Fibroblast of skin of left biceps (primary cell): ENCODE results near the gene ECM1.
A peak's percentile ranks its signal among the peaks of the same experiment; 100 is the strongest.

ENCODE experiments used
- DNase-seq, 2 experiments: peaks; one replicate each; pipeline ENCODE4 v3.0.0-alpha.2; 2013; ENCODE audit warnings: low read depth in 2 of 2

Gene ECM1

GRCh38 chr1:150507912-150508864 is at the start of gene ECM1:
Gene ECM1 (plus strand): TSS chr1:150508109. CDS start chr1:150508210, 101 bp downstream.
- no peak for DNase-seq

DNA sequence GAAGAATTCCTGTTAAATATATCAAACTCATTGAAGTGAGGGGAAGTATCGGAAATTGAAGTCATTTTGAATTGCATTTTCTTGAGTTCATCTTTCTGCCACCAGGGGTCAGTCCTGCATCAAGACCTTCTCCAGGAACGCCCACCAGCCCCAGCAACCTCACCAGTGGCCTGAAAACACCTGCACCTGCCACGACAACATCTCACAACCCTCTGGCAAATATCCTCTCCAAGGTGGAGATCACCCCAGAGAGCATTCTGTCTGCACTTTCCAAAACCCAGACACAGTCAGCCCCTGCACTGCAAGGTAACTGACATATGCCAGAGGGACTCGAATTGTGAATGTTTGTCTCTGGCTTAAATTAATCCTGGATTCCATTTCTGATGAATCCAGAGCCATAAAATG is 43.5 kb upstream of the ECM1 start:
- DNase-seq: no peak

GRCh38 chr1:150466964-150467363 is 40.9 kb upstream of the ECM1 start:
- DNase-seq: no peak

DNA sequence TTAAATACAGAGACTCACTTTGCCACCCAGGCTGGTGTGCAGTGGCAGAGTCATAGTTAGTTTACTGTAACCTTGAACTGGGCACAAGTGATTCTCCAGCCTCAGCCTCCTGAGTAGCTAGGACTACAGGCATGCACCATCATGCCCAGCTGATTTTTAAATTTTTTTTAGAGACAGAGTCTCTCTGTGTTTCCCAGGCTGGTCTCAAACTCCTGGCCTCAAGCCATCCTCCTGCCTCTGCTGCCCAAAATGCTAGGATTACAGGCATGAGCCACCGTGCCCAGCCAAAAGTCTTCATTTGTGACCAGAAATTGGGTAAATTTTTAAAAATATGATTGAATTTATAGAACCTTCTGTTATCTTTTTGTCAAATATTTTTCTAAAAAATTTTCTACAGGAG is 38.6 kb upstream of the ECM1 start:
- no peak for DNase-seq

DNA sequence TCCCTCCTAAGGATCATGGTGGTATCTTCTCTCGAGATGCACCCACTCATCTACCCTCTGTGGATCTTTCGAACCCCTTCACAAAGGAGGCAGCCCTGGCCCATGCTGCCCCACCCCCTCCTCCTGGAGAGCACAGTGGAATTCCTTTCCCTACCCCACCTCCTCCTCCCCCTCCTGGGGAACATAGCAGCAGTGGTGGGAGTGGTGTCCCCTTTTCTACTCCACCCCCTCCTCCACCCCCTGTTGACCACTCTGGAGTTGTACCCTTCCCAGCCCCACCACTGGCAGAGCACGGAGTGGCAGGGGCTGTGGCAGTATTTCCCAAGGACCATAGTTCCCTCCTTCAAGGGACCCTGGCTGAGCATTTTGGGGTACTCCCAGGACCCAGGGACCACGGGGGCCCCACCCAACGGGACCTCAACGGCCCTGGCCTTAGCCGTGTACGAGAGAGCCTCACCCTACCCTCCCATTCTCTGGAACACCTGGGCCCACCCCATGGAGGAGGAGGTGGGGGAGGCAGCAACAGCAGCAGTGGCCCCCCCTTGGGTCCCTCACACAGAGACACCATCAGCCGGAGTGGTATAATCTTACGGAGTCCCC is 35.2 kb upstream of the ECM1 start:
- no peak for DNase-seq

DNA sequence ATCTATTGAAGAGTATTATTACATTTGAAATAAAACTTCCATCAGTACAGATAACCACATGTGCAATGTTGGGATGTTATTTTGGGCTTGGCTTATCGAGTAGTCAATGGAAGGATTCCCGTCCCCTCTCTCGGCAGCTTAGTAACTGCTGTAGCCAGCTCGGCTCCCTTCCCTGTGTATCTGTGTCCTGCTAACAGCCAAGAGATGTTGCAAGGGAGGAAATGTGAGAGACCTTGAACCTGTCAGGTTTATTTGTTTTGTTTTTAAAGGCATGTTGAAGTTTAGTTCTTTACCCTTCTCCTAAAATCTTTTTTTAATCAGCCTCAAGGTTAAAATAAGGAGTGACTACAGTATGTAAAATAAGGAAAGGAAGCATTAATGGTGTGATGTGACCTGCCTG is 34.2 kb upstream of the ECM1 start:
- no peak for DNase-seq

DNA sequence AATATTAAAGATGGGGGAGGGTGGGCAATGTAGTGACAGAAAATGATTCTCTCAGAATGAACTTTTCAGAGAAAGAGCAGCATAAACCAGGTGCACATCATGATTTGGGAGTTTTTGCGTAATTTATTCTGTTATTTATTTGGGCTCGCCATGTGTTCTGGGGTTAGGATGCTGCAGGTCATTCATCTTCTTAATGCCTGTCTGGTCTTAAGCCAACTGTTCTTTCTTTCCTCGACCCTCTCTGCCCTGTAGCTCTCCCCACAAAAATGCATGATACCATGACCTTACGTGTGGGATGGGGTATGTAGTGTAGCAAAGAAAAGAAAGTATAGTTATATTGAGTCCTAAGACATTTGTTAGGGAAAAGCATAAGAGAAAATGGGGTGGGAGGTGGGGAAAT is 33.0 kb upstream of the ECM1 start:
- no peak for DNase-seq

- no peak for DNase-seq
Measured at GRCh38 chr1:150476754-150477153, 31.2 kb upstream of the ECM1 start.

GRCh38 chr1:150477320-150477719 is 30.6 kb upstream of the ECM1 start:
- DNase-seq: no peak

DNA sequence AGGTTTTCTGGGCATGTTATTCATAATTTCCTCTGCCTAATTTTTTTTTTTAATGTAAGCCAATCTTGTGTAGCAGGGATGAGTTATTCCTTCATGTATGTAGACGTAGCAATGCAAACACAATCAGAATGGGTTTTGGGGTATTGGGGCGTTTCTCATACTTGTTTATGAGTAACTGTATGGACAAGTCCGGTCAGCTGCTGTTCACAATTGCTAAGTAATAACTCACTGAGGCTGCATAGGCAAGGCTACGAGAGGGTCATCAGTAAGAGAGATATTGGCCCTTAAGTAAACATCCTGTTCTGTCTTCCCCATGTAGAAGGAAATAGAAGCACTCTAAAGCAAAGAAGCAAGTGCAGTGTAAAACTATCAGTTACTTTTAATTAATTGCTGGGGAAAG is 30.2 kb upstream of the ECM1 start:
- DNase-seq: no peak

DNA sequence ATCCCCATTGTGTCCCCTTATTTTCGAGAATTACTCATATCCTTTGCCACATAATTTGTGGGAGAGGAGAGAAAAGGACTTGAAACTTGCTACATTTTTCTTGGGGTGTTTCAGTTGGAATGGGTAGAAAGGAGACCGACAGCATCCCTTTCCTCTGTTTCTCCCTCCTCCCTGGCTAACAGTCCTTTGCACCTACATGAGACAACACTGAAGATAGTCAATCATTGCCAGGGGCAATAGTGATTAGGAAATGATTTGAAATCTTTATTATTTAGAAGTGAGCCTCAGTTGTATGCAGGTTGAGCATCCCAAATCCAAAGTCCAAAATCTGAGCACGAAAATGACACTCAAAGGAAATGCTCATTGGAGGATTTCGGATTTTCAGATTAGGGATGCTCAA is 28.5 kb upstream of the ECM1 start:
- DNase-seq: no peak

DNA sequence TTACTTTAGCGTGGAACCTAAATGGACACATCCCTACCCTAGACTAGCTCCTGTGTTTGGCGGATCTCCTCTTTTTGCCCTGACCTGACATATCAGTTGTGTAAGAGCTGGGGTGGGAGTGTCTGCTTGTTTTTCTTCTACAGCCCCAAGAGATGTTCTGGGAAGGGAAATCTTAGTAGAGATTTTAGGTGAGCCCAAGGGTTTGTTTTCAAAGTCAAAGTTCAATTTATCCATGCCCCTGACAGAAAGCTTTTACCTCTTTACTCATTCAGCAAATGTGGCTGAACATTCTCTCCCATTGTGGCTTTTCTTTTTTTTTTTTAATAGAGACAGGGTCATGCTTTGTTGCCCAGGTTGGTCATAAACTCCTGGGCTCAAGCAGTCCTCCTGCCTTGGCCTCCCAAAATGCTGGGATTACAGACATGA is 28.0 kb upstream of the ECM1 start:
- DNase-seq: no peak

DNA sequence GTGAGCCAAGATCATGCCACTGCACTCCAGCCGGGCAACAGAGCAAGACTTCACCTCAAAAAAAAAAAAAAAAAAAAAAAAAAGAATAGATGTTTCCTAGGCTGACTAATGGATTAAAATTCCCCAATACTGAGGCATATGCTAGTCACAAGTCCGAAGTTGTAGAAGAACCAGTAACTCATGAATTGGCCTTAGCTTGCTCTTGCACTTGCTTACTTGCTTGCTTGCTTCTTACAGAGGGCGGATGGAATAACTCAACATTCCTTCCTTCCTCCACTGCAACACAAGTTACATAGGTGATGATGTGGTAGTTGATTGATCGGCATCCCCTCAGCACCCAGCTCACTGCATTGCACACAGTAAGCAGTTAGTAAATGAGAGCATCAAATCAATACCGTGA is 23.5 kb upstream of the ECM1 start:
- no peak for DNase-seq

GRCh38 chr1:150484861-150485260 is 23.0 kb upstream of the ECM1 start:
- no peak for DNase-seq

DNA sequence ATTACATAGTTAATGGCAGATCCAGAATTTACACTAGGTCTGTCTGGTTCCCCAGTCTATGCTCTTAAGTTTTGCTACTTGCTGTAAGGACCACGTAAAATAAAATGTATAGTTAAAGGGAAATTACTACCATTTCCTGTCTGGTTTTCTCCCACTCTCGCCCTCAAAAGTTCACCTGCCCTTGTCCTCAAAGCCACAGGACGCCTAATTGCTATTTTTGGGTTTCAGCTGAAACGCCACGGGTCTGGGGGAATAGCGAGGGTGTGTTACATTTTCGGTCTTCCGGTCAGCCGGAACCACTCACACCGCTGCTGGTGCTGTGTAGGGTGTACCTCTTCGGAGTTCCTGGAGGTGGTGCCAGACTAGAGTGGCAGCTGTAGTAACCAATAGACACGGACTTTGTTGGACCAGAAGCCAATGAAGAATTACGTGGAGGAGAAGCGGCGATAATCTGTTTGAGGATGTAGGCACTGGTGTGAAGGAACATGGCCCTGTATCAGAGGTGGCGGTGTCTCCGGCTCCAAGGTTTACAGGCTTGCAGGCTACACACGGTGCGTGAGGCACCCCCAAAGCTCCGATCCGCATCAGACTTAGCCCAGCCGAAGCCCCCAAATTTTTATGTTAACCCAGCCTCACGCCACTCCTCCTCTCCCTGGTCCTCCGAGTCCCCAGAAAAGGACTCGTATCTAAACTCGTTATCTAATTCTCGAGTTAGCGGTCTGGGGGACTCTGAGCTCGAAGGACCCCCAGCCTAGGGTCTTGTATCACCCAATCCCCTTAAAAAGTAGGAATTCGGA is 20.7 kb upstream of the ECM1 start, which contains the start of gene TARS2:
TARS2 (plus strand) TSS at position 454 of the 797 bp plus-strand sequence; CDS start at position 486, 32 bp downstream.
- peak; percentile 98 to 99 for DNase-seq

GRCh38 chr1:150487763-150488115 is 20.2 kb upstream of the ECM1 start:
- DNase-seq: no peak

DNA sequence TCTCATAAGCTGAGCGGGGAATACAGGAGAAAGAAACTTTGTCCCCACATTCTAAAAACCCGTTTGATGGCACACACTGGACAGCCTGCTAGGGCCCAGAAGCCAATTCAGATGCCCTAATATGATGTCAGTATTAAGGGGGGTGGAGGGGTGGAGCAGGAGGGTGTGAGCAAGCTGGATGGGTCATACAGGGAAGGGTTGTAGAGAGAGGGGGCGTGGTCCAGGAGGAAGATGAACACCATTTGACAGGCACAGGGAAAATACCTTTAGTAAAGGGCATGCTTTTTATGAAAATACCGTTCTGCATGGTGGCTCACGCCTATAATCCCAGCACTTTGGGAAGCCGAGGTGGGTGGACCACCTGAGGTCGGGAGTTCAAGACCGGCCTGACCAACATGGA is 14.7 kb upstream of the ECM1 start:
- no peak for DNase-seq

DNA sequence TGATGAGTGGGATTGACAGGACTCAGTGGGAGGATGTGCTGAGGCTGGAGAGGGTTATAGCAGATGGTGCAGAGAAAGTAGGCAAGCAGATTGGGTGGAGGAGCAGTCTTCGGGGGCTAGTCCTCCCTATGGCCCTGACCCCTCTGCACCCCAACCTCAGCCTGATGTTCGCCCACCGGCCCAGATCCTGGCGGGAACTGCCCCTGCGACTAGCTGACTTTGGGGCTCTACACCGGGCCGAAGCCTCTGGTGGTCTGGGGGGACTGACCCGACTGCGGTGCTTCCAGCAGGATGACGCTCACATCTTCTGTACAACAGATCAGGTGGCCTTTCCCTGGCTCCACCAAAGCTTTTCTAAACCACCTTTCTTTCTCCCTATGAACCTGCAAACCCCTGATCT is 9.6 kb upstream of the ECM1 start:
- DNase-seq: no peak

DNA sequence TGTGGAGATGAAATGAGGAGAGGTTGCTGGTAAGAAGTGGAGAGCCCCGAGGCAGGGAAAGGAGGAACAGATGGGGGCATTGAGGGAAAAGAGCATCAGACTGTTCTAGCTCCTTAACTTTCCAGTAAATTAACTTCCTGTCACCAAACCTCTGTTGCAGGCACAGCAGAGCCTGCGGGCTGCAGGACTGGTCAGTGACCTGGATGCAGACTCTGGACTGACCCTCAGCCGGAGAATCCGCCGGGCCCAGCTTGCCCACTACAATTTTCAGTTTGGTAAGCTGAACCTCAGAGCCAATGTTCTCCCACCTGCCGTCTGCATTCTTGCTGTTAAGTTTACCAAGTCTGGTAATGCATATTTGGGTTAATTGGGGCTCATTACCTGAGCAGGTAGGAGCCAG is 2.5 kb upstream of the ECM1 start:
- no peak for DNase-seq

DNA sequence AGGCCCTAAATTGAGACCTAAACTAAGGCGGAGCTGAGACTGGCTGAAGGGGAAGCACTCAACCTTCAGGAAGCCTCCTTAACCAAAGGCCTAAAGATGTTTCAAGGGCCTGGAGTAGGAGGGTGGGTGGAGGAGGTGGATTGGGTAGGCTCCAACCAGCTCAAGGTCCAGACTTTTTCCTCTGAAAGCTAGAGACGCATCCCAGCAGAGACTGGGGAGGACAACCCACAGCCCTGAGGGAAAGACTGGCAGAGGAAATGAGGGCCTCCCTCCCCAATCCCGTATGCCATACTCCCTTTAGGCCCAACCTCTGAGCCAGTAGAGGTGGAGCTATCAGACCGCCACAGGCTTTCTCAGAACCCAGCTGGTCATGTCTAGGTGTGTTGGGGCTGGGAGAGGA is 1.1 kb downstream of the ECM1 start:
- DNase-seq: no peak

DNA sequence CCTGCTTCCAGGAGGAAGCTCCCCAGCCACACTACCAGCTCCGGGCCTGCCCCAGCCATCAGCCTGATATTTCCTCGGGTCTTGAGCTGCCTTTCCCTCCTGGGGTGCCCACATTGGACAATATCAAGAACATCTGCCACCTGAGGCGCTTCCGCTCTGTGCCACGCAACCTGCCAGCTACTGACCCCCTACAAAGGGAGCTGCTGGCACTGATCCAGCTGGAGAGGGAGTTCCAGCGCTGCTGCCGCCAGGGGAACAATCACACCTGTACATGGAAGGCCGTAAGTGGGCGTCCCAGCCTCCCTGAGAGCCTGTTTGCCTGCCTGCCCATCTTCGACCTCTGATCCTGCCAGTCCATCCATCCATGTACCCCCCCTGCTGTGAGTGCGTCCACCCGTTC is 3.6 kb downstream of the ECM1 start:
- DNase-seq: no peak

GRCh38 chr1:150511985-150512660 is 4.2 kb downstream of the ECM1 start:
- DNase-seq: no peak
